ENCODE results near the gene TTC39B.

TTC39B gene

DNA sequence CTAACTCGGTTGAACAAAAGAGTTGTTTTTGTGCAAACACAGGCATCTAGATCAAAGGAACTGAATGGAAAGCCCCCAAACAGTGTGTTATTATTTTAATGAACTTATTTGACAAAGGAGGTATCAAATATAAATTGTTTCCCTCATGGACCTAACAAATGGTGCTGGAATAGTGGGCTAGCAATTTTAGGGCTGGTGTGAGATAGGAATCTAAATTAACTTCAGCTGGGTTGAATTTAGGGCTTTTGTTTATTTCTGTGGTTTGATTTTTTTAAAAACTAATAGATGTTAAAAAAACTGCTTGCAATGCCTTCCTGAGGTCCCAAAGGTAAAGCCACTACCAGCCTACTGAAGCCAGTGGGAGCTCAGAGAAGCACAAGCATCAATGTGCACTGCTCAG lies 42.1 kb downstream of the TTC39B start:
- no peak overlapping the region for H3K27ac ChIP-seq
- TF ChIP-seq ZFX (IDR thresholded peaks at IDR 0.05; ENCODE audit: borderline replicate concordance) = no peak
- no peak for TF ChIP-seq CTCF (IDR thresholded peaks at IDR 0.05)

- H3K27ac ChIP-seq = no peak overlapping the region
- TF ChIP-seq CTCF (IDR thresholded peaks at IDR 0.05) = no peak
- no peak for TF ChIP-seq ZFX (IDR thresholded peaks at IDR 0.05; ENCODE audit: borderline replicate concordance)
Measured at GRCh38 chr9:15262581-15262980, 44.4 kb downstream of the TTC39B start.

DNA sequence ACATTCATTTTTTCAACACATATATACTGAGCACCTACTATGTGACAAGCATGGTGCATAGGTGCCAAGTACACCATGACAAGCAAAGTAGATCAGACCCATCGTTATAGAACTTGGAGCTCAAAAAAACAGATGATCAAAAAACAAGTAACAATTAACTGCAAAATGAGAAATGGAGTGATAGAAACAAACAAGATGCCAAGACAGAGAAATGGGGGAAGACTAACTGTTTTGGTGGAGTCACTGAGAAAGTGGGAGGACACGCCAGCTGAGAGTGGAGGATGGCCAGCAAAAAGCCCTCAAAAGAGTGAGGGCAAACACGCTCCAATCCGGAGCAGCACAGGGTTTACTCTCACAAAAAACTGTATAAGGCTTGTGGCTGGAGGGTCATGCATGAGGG lies 50.6 kb downstream of the TTC39B start:
- no peak for TF ChIP-seq ZFX (IDR thresholded peaks at IDR 0.05; ENCODE audit: borderline replicate concordance)
- no peak for TF ChIP-seq CTCF (IDR thresholded peaks at IDR 0.05)
- H3K27ac ChIP-seq = no peak overlapping the region

GRCh38 chr9:15253786-15254185 lies 53.2 kb downstream of the TTC39B start:
- no peak for TF ChIP-seq CTCF (IDR thresholded peaks at IDR 0.05)
- TF ChIP-seq ZFX (IDR thresholded peaks at IDR 0.05; ENCODE audit: borderline replicate concordance) = no peak
- no peak overlapping the region for H3K27ac ChIP-seq

DNA sequence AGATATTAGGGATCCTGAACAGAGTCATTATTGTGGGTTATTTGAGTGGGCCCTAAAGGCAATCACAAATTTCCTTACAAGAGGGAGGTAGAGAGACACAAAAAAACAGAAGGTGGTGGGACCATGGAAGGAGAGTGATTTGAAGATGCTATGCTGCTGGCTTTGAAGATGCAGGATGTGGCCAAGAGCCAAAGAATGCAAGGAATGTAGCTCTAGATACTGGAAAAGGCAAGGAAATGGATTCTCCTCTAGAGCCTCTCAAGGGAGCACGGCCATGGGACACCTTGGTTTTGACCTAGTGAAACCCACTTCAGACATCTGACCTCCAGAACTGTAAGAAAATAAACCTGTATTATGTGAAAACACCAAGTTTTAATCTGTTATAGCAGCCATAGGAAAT lies 53.8 kb downstream of the TTC39B start:
- H3K27ac ChIP-seq = no peak overlapping the region
- TF ChIP-seq CTCF (IDR thresholded peaks at IDR 0.05) (no peak), ZFX (IDR thresholded peaks at IDR 0.05; ENCODE audit: borderline replicate concordance) (no peak)

DNA sequence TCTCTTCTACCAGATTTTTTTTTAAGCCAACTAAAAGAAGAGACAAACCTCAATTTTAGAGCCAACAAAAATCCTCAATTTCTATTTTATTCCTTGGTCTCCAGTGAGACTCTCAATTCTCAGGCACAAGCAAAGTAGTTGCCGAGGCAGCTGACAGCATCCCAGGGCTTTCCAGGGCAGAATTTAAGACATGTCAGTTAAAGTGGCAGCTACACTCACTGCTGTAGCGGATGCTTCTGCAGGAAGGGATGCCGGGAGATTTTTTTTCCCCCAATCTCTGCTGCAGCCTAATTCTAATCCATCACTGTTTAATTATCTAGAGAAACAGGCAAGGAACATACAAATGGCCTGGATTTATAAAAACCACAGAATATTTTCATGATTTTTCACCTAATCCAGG lies 57.0 kb downstream of the TTC39B start:
- no peak overlapping the region for H3K27ac ChIP-seq
- TF ChIP-seq CTCF (IDR thresholded peaks at IDR 0.05) = no peak
- no peak for TF ChIP-seq ZFX (IDR thresholded peaks at IDR 0.05; ENCODE audit: borderline replicate concordance)

DNA sequence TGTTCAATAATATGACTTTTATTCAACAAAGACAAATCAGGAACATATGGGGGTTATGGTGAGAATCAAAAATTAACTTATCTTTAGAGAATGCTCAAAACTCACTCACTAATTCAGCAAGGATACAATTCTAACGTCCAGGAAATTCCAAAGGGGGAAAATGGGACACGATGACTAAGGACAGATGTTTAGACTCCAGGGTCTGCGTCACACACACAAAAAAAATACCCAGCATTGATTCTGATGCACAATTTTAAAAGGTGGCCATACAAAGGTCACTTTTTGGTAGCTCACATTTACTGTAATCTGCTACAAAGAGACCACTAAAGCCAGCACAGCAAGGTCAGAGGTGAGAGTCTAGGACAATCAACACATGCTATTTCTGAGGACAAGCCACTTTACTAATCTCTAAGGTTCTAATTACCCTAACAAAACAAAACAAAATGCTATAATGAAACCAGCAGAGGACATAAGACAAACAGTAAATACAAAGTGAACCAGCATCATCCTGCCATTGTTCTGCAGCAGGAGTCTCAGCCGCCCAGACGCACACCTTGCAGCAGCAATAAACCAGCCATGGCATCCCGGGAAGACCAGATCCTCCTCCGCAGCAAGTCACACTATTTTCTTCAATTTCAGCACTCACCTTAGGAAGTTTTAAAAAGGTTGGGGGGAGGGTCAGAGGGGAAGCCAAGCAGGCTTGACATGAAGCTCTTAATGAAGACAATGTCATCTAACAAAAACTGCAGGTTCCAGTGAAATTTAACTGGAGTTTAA lies 57.8 kb downstream of the TTC39B start:
- no peak overlapping the region for H3K27ac ChIP-seq
- TF ChIP-seq CTCF (IDR thresholded peaks at IDR 0.05) = no peak
- no peak for TF ChIP-seq ZFX (IDR thresholded peaks at IDR 0.05; ENCODE audit: borderline replicate concordance)
